Central memory CD8-positive, alpha-beta T cell (primary cell): ENCODE results near the gene TMEM254.

Experiments used
- ATAC-seq: fragments of 150-1000 bp; cut with Tn5 transposase; replicated peaks from 2 replicates; pipeline ENCODE4 v1.10.0; 2022; ENCODE audit warnings: mild to moderate bottlenecking, moderate FRiP score, moderate number of reproducible peaks; ENCODE audit not compliant: poor library complexity, severe bottlenecking; ENCODE audit errors: extremely low read depth
- DNase-seq, 2 donors: peaks; one replicate each; pipeline ENCODE4 v3.0.0; 2021; ENCODE audit warnings: low spot score in 2 of 2
- H3K27ac Mint-ChIP-seq: one replicate; pipeline ENCODE4 v1.8.0; 2022; ENCODE audit warnings: low read depth, mild to moderate bottlenecking, moderate library complexity, mixed read lengths
- H3K27me3 Mint-ChIP-seq: one replicate; pipeline ENCODE4 v1.8.0; 2022; ENCODE audit warnings: mixed read lengths
- H3K36me3 Mint-ChIP-seq: one replicate; pipeline ENCODE4 v1.8.0; 2022; ENCODE audit warnings: mild to moderate bottlenecking, moderate library complexity, mixed read lengths; ENCODE audit not compliant: insufficient read depth
- H3K4me1 Mint-ChIP-seq: one replicate; pipeline ENCODE4 v1.8.0; 2022; ENCODE audit warnings: mixed read lengths
- H3K4me3 Mint-ChIP-seq: one replicate; pipeline ENCODE4 v1.8.0; 2022; ENCODE audit warnings: mild to moderate bottlenecking, moderate library complexity, mixed read lengths
- H3K9me3 Mint-ChIP-seq: one replicate; pipeline ENCODE4 v1.8.0; 2022; ENCODE audit warnings: mixed read lengths

TMEM254 gene

GRCh38 chr10:80141696-80142460 is 63.4 kb downstream of the TMEM254 start:
- Mint-ChIP-seq H3K27me3 (peaks cover 9% of the 10 kb centered on the region), H3K9me3 (no peaks in the 10 kb centered on the region), H3K36me3 (peaks cover 9% of the 10 kb centered on the region), H3K4me3 (no peak overlapping the region), H3K4me1 (peaks cover 15% of the 10 kb centered on the region), H3K27ac (no peak overlapping the region)
- DNase-seq (no peak), ATAC-seq (no peak)
